Gastrocnemius medialis (tissue), 4 donors: Measurements from ENCODE around the gene GPR78. TPM values are rescaled to one million over a fixed set of nuclear protein-coding genes. Genes with fewer than 3 reads are reported as not detected.

ENCODE experiments used
- ATAC-seq, 2 donors: fragments of 150-250 bp; one replicate each; pipeline ENCODE4 v1.9.1; 2016
- DNase-seq, 2 donors: peaks; one replicate each; pipeline ENCODE4 v3.0.0-alpha.2; 2019
- H3K27ac ChIP-seq, 4 donors: fragments of 200-600 bp; sonication (generic); 1 replicate in 1 of 4; 2 replicates in 3 of 4; pipeline ENCODE4 v1.5.1; 2016 to 2018; ENCODE audit warnings: mild to moderate bottlenecking in 2 of 4, moderate library complexity in 1 of 4
- H3K27me3 ChIP-seq, 3 donors: fragments of 200-600 bp; sonication (generic) in 2 of 3; 1 replicate in 1 of 3; 2 replicates in 2 of 3; pipeline versions ENCODE4 v1.5.1 to v1.6.0; 2016 to 2019; ENCODE audit warnings: mild to moderate bottlenecking in 1 of 3, moderate library complexity in 1 of 3
- H3K36me3 ChIP-seq, 2 donors: fragments of 200-600 bp; sonication (generic) in 1 of 2; one replicate each; pipeline ENCODE4 v1.5.1; 2017 to 2018
- H3K4me1 ChIP-seq, 2 donors: fragments of 200-600 bp; sonication (generic) in 1 of 2; one replicate each; pipeline ENCODE4 v1.5.1; 2016 to 2017; ENCODE audit warnings: mild to moderate bottlenecking in 2 of 2
- H3K4me3 ChIP-seq, 4 donors: fragments of 200-600 bp; sonication (generic) in 3 of 4; 1 replicate in 1 of 4; 2 replicates in 3 of 4; pipeline ENCODE4 v1.5.1; 2016 to 2019; ENCODE audit warnings: mild to moderate bottlenecking in 2 of 4
- H3K9me3 ChIP-seq, 3 donors: fragments of 200-600 bp; sonication (generic) in 2 of 3; 1 replicate in 1 of 3; 2 replicates in 2 of 3; pipeline ENCODE4 v1.5.1; 2016 to 2019
- POLR2A ChIP-seq, 2 donors: fragments of 450-650 bp; IDR thresholded peaks; one replicate each; pipeline ENCODE4 v1.6.1; 2017; ENCODE audit warnings: antibody characterized with exemption in 2 of 2, mild to moderate bottlenecking in 2 of 2, moderate library complexity in 2 of 2
- in situ Hi-C, 4 donors: fragments of 200-750 bp; cut with MboI; loops; one replicate each; pipeline versions ENCODE4 v1.15.0 to v1.8.0; 2017; ENCODE audit warnings: low sequenced_read_pairs in 4 of 4
- intact Hi-C: fragments of 100-400 bp; cut with DNase I; formaldehyde crosslinking; loops from one replicate; pipeline ENCODE4 v1.15.1; 2023; ENCODE audit warnings: low total_unique reads
- total RNA-seq, 4 donors: library from RNA; depleted of rRNA; stranded (reverse); fragments of >200 nt; gene quantifications; one replicate each; pipeline versions ENCODE4 v1.1.0 to v1.2.3, GENCODE V29; 2016
- TF ChIP-seq, protein P1 (sequence below), 5 experiments: fragments of 450-650 bp in 3 of 5; fragments of 200-600 bp in 2 of 5; sonication (generic) in 2 of 5; IDR thresholded peaks in 4 of 5; conservative IDR thresholded peaks in 1 of 5; 1 replicate in 4 of 5; 2 replicates in 1 of 5; pipeline ENCODE4 v1.5.1; 2016 to 2019; ENCODE audit warnings: antibody characterized with exemption in 5 of 5, mild to moderate bottlenecking in 3 of 5, moderate library complexity in 3 of 5

Gene GPR78
- total RNA-seq, 4 donors from 2014 or later, result not detected

DNA sequence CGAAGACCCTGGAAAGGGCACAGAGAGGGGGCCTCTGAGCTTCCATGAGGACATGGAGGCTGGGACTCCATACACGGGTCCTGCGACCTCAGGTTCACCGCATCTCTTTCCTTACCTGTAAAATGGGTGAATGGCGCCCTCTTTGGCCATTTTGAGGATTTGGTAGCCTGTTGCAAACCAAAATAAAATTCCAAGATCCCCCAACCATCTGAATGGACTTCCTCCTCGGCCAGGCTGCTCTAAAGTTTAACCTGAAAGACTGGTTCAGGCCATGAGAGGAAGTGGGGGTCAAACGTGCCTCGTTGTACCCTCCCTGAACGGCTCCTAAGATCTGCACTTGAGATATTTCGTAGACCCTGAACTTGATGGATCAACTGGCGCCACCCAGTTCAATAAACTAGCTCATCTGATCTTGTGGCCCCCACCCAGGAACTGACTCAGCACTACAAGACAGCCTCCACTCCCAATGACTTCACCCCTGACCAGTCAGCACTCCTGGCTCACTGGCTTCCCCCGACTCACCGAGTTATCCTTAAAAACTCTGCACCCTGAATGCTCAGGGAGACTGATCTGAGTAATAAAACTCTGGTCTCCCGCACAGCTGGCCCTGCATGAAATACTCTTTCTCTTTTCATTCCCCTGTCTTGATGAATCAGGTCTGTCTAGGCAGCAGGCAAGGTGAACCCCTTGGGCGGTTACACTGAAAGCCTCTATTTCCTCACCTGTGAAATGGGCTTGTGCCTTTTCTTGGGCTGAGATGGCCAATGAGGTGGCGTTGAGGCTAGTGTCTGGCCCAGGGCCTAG lies 32.9 kb upstream of the GPR78 start:
- DNase-seq, result no peak
- intact Hi-C loops, result no loop called here
- H3K27me3 ChIP-seq, result no peaks in the 10 kb centered on the region

DNA sequence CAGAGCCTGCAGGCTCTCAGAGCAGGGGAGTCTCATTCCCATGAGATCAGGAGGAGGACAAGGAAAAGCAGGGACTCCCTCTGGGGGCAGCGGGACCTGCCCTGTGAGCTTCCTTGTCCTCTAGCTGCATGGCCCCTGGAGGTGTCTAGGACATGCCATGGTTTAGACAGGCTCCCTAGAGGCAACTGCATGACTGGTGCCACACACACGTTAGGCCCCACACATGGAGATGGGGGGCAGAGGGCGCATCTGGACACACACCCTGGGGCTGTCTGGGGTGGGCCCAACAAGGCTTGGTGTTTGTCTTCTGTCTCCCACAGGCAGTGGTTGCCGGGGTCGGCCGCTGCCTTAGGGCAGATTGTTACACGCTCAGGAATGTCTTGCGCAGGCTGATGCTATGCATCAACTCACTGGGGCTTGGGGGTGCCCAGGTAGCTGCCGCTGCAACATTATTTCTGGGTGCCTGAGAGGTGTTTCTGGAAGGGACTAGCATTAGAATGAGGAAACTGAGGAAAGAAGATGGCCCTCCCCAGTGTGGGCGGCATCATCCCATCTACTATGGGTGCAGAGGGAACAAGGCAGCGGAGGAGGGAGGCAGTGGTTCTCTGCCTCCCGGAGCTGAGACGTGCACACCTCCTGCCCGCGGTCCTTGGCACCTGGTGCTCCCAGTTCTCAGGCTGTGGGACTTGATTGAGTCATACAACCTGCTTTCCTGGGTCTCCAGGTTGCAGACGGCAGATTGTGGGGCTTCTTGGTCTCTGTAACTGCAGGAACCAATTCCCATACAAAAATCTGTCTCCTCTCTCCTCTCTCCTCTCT lies 32.1 kb upstream of the GPR78 start:
- no peak overlapping the region for H3K27ac ChIP-seq
- H3K4me3 ChIP-seq, result no peak overlapping the region
- in situ Hi-C loops (no loop called here), intact Hi-C loops (no loop called here)
- H3K36me3 ChIP-seq, result no peaks in the 10 kb centered on the region
- H3K27me3 ChIP-seq, result no peaks in the 10 kb centered on the region
- H3K9me3 ChIP-seq, result no peaks in the 10 kb centered on the region
- no peak for DNase-seq
- ATAC-seq, result no peak
- TF ChIP-seq POLR2A (IDR thresholded peaks at IDR 0.05), result no peak
- TF ChIP-seq, protein P1, sequence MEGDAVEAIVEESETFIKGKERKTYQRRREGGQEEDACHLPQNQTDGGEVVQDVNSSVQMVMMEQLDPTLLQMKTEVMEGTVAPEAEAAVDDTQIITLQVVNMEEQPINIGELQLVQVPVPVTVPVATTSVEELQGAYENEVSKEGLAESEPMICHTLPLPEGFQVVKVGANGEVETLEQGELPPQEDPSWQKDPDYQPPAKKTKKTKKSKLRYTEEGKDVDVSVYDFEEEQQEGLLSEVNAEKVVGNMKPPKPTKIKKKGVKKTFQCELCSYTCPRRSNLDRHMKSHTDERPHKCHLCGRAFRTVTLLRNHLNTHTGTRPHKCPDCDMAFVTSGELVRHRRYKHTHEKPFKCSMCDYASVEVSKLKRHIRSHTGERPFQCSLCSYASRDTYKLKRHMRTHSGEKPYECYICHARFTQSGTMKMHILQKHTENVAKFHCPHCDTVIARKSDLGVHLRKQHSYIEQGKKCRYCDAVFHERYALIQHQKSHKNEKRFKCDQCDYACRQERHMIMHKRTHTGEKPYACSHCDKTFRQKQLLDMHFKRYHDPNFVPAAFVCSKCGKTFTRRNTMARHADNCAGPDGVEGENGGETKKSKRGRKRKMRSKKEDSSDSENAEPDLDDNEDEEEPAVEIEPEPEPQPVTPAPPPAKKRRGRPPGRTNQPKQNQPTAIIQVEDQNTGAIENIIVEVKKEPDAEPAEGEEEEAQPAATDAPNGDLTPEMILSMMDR (IDR thresholded peaks at IDR 0.05 in 4 of 5, conservative IDR thresholded peaks at IDR 0.05 in 1 of 5), result no peak
- H3K4me1 ChIP-seq, result no peaks in the 10 kb centered on the region

More for the DNA sequence above, 32.9 kb upstream of the GPR78 start:
- H3K4me3 ChIP-seq, result no peak overlapping the region
- H3K27ac ChIP-seq, result no peak overlapping the region
- in situ Hi-C loops, result no loop called here
- no peaks in the 10 kb centered on the region for H3K4me1 ChIP-seq
- H3K36me3 ChIP-seq, result no peaks in the 10 kb centered on the region
- no peak for TF ChIP-seq POLR2A (IDR thresholded peaks at IDR 0.05)
- TF ChIP-seq, protein P1 (IDR thresholded peaks at IDR 0.05 in 4 of 5, conservative IDR thresholded peaks at IDR 0.05 in 1 of 5), result no peak
- no peaks in the 10 kb centered on the region for H3K9me3 ChIP-seq
- ATAC-seq, result no peak

DNA sequence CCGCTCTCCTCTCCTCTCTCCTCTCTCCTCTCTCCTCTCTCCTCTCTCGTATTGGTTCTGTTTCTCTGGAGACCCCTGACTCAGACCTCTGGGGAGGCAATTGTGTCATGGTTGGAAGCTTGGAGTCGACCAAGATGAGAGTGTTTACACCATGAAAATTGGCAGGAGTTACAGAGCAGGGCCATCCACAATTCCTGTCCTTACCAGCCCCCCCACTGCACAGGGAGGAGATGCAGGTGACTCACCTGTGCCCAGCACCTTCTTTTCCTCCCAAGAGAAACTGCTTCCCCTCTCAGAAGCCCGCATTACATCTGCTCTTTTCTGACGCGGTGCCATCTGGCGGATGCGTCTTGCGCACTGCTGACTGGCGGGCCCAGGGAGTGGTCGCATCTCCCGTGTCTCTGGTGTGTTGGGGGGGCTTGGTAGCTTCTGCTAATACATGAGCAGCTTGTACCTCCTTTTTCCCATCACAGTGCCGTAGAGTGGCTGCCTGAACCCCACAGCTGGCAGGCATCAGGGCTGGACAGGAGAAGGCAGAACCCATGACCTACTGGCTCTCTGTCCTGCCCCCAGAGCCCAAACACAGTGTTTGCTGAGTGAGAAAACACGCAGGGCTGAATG lies 31.4 kb upstream of the GPR78 start:
- intact Hi-C loops, result no loop called here
- Histone ChIP-seq H3K27ac (no peak overlapping the region), H3K36me3 (no peaks in the 10 kb centered on the region), H3K4me1 (no peaks in the 10 kb centered on the region), H3K4me3 (no peak overlapping the region), H3K27me3 (no peaks in the 10 kb centered on the region), H3K9me3 (no peaks in the 10 kb centered on the region)
- no peak for DNase-seq
- TF ChIP-seq, protein P1 (IDR thresholded peaks at IDR 0.05 in 4 of 5, conservative IDR thresholded peaks at IDR 0.05 in 1 of 5), result no peak
- TF ChIP-seq POLR2A (IDR thresholded peaks at IDR 0.05), result no peak
- ATAC-seq, result no peak
- in situ Hi-C loops, result no loop called here

DNA sequence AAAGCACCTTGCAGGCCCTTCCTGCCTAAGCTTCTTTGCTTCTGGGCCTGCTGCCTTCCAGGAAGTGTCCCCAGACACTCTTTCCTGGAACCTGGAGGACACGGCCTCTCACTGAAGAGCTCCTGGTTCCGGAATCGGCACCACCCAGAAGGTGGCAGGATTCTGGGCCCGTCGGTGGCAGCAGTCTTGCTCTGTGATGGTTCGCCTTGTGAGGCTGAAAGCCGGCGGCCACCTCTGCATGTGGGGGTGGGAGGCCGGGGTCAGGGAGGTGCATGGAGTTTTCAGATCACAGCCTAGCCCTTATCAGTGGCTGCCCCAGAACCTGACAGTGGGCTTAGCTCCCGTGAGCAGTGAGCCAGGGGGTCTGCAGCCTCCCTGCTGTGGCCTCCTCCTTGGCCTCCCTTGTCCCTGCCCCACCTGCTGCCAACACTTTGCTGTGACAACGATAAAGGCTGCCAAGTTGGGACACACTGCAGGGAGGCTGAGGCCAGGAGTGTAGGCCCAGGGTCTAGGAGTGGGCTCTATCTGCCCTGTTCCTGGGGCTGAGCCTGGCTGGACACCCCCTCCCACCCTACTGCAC lies 30.8 kb upstream of the GPR78 start:
- Histone ChIP-seq H3K27me3 (no peaks in the 10 kb centered on the region), H3K36me3 (no peaks in the 10 kb centered on the region), H3K4me1 (no peaks in the 10 kb centered on the region), H3K9me3 (no peaks in the 10 kb centered on the region), H3K4me3 (no peak overlapping the region), H3K27ac (no peak overlapping the region)
- no peak for ATAC-seq
- intact Hi-C loops (no loop called here), in situ Hi-C loops (no loop called here)
- DNase-seq, result no peak
- TF ChIP-seq, protein P1 (IDR thresholded peaks at IDR 0.05 in 4 of 5, conservative IDR thresholded peaks at IDR 0.05 in 1 of 5), result no peak
- TF ChIP-seq POLR2A (IDR thresholded peaks at IDR 0.05), result no peak
